DMS79 (cell line): ENCODE results near the gene STRADB.
"Not testable (repeated sequence)": the region's sequence is repeated elsewhere in the genome, so short reads cannot be mapped to it uniquely, and the experiment has no call there.

Source experiments
- DNase-seq: peaks from one replicate; lab custom pipeline; 2025; lab: John Stamatoyannopoulos, UW

The STRADB gene

DNA sequence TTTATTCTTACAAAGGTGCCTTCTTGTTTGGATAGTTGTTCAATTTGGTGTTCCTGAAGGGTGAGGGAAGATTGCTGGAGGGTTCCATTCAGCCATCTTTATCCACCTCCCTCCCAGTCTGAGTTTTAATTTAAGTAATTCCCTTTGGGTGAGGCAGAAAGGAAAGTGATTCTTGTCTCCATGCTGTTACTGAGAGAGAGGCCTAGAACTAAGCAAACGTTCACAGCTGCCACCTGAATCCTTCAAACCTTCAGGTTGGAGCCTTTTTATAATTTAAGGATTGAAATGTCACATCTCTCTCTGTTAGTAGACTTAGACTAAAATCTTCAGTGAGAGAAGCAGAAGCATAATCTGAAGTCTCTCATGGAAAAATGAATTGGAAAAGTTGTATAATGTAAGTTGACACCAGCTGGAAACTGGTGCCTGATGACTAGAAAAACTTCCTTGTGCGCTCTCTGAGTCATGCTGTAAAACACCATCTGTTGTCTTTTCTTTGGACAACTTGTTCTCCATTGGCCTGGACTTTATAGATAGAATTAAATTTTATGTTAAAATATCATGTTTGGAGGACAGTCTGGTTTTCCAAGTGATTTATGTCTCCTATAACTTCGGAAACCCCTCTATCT is 14.6 kb downstream of the STRADB start:
- DNase-seq, result no peak

DNA sequence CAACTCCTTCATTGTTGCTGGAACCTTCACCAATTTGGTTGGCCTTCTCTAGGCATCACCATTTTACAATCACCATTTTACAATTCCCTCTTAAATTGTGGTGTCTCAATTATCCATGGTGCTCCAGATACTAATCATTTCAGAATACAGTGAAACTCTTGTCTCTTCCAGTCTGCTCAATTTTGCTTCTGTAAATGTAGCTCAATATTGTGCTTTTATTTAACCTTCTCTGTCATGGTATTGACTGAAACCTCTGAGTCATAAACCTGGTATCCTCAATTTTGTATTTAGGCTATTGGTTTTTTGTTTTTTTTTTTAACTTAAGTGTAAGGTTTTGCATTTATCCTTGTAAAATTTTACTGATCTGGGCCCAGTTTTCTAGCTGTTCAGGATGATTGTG is 16.1 kb downstream of the STRADB start:
- DNase-seq, result no peak

DNA sequence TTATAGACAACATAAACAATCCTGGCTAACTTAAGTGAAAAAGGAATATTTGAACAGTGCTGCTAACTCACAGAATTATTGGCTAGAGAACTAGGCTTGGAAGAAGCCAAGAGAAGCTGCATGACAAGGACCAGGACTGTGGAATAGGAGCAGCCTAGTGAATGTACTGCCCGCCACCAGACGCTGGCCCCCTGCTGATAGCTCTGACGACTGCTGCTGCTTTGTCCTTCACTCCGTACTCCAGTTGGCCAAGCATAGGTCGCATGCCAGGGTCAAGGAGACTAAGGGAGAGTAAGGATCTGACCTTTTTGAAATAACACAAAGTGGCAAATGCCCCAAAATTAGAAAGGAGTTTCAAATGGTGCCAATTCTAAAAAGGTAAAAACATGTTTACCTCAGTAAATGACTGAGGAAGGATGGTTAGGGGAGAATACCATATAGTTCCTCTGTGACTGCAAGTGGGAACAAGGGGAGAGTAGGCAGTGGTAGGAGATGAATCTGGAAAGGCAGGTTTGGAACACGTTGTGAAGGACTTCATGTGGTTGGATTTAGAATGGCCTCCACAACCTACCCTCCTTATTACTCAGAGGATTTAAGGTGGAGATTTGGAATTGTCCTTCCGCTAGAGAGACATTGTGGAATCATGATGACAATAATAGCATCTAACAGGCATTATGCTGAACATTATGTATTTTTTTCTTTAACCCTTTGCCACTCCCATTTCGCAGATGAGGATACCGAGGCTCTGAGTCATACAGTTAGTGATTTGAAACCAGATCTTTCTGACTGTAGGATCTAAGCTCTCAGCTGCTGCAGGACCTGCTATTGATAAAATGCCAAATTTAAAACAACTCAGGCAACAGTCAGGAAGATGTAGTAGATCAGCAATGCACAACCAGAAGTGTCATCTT is 19.5 kb downstream of the STRADB start:
- DNase-seq, result no peak

DNA sequence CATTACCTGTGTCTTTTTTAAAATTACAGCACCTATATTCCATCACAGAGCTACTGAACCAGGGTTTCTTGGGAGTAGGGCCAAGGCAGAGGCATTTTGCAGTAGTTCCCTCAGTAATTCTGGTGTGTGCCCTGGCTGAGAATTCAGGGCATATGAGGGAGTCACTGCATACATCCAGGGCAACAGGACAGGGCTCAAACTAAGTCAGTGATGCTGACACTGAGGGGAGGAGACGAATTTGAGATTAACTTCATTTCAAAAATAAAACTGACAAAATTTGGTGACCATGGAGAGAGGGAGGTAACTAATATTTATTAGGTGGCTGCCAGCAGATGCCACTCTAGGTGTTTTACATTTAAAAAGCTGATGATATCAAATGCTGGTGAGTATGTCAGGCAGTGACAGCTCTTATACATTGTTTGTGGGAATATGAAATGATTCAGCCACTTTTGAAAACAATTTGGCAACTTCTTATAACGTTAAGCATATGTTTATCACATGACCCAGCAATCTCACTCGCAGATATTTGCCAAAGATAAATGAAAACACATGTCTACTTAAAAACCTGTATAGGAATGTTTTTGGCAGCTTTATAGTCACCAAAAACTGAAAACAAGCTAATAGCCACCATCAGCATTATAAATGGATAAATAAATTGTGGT is 20.3 kb downstream of the STRADB start:
- no peak for DNase-seq

DNA sequence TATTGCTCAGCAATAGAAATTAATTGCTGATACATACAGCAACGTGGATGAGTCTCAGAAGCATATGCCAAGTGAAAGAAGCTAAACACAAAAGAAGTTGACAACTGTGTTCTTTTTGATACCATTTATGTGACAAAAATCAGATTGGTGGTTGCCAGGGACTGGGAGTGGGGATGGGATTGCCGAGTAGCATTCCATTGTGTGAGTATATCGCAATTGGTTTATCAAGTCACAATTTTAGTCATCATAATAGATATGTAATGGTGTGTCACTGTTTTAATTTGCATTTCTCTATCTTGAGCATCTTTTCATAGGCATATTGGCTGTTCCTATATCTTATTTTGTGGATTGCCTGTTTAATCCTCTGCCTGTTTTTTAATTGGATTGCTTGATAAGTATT is 20.9 kb downstream of the STRADB start:
- no peak for DNase-seq

DNA sequence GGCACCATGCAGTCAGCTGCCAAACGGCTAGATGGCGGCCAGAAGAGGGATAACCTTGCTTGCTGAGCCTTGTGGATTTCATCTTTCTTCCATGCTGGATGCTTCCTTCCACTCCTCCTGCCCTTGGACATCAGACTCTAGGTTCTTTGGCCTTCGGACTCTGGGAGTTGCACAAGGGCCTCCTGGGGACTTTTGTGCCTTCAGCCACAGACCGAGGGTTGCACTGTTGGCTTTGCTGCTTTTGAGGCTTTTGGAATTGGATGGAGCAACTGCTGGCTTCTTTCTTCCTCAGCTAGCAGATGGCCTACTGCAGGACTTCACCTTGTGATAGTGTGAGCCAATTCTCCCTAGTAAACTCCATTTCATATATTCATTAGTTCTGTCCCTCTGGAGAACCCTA is 31.0 kb downstream of the STRADB start:
- DNase-seq, result no peak

DNA sequence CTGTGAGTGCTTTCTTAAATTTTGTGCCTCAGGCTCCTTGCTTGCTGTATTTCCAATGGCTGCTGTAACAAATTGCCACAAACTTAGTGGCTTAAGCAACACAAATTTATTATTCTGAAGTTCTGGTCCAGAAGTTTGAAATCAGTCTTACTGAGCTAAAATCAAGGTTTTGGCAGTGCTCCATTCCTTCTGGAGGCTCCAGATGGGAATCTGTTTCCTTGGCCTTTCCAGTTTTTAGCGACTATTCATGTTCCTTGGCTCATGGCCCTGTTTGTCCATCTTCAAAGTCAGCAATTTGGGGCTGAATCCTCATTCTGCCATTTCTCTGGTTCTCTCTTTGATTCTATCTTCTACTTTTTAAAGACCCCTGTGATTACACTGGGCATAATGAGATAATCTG is 31.8 kb downstream of the STRADB start:
- DNase-seq, result no peak

DNA sequence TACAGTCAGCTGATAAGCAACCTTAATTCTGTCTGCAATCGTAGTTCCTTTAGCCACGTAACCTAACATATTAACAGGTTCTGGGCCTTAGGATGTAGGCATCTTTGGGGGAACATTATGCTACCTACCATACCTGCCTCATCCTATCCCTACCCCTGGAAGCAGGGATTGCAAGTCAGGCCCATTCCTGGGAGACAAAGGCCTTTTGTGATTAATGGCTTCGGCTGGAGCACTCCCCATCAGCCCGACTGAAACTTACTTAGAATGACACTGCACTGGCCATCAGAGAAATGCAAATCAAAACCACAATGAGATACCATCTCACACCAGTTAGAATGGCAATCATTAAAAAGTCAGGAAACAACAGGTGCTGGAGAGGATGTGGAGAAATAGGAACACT is 32.2 kb downstream of the STRADB start:
- not testable (repeated sequence) for DNase-seq

DNA sequence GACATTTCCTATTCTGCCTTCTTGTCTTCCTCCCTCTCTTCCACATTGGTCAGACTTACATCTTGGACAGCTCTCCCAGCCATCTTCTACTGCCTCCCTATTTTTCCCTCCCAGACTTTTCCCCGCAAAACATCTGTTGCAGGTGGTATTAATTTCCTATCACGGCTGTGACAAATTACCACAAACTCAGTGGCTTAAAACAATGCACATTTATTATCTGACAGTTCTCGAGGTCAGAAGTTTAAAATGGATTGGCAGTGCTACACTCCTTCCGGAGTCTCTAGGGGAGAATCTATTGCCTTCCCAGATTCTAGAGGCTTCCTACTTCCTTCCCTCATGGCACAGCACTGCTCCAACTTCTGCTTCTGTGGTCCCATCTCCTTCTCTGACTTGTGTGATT is 33.3 kb downstream of the STRADB start:
- no peak for DNase-seq

DNA sequence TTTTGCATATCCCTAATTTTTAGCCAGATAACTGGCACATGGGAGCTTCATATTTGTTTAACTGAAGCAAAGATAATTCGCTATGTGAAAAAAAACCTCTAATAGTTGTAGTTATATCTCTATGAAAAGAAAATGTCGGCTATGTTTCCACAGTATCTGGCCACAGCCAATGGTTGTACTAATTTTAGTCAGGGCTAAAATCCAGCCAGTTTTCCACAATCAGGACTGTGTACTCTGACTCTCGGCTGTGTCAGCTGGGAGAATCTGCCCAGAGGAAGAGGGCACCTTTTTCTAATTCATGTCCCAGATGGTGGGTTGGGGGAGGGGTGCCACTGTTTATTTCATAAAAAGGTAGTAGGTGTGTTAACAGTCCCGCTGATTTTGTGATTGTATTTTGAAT is 38.8 kb downstream of the STRADB start:
- no peak for DNase-seq

DNA sequence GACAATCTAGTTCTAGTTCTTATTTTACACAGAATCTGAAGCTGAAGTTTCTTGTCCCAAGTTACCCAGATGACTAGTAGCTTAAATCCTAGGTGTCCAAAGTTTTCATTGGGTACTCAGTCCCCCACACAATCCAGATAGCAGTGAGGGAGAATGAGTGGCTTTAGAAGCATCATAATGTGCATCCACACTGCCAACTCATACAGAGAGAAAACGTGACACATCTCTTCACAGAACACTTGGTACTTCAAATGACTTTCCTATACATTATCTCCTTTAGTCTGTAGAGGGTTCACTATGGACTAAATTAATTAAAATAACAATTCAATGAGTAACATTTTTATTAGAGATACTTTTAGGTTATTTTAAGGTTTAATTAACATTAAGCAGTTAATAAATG is 45.2 kb downstream of the STRADB start:
- no peak for DNase-seq

DNA sequence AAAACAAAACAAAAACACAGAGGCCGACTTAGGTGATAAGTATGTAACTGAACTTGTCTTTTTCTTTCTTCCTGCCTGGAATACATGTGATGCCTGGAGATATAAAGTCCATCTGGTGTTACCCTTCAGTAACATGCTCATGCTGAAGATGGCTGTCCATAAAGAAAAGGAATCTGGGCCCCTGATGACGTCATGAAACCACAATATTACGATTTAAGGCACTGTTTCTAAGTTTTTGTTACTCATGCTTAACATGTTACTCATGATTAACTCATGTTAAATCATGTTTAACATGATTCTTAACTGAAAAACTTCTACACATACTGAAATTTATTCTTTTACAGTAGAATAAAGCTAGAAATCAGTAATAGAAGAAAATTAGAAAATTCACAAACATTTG is 49.0 kb downstream of the STRADB start:
- DNase-seq, result no peak

DNA sequence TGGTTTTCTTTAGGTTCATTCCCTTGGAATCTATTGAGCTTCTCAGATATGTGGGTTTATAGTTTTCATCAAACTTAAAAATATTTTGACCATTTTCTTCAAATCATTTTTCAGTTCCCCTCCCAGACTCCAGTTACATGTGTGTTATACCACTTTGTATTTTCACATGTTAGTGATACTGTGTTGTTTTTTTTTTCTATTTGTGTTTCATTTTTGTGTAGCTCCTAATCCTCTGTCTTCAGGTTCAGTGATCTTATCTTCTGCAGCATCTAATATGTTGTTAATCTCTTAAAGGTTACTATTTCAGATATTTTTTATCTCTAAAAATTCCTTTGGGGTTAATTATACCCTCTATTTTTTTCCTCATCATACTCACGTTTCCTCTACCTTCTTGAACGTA is 51.2 kb downstream of the STRADB start:
- no peak for DNase-seq

DNA sequence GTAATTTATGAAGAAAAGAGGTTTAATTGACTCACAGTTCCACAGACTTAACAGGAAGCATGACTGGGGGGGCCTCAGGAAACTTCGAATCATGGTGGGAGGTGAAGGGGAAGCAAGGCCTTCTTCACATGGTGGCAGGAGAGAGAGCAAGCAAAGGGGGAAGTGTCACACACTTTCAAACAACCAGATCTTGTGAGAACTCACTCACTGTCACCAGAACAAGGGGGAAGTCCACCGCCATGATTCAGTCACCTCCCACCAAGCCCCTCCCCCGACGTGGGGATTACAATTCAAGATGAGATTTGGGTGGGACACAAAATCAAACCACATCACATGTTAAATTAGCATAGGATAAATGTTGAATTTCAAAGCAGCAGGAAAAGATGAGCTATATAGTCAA is 56.2 kb downstream of the STRADB start:
- no peak for DNase-seq

DNA sequence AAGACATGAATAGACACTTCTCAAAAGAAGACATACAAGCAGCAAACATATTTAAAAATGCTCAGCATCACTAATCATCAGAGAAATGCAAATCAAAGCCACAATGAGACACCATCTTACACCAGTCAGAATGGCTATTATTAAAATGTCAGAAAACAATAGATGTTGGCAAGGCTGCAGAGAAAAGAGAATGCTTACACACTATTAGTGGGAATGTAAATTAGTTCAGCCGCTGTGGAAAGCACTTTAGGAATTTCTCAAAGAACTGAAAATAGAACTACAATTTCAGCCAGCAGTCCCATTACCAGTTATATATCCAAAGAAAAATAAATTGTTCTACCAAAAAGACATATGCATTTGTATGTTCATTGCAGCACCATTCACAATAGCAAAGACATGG is 61.7 kb downstream of the STRADB start:
- no peak for DNase-seq

DNA sequence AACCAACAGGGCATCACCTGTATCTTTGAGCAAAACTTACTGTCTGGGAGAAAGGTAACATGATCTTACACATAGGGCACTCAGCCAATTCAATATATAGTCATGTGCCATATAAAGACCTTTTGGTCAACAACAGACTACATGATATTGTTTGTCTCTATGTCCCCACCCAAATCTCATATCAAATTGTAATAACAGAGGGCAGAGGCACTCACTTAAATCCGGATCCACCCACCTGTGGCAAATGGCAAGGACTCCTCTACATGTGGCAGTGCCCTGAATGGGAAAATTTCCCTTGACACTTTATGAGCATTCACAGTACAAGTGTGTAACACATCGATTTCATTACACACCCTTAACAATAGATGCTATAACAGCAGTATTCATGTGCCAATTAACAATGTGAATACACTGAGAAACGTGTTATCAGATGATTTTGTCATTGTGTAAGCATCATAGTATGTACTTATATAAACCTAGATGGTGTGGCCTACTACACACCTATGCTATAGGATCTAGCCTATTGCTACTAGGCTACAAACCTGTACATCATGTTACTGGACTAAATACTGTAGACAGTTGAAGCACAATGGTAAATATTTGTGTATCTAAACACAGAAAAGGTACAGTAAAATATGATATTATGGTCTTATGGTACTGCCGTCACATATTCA is 64.2 kb downstream of the STRADB start:
- no peak for DNase-seq

DNA sequence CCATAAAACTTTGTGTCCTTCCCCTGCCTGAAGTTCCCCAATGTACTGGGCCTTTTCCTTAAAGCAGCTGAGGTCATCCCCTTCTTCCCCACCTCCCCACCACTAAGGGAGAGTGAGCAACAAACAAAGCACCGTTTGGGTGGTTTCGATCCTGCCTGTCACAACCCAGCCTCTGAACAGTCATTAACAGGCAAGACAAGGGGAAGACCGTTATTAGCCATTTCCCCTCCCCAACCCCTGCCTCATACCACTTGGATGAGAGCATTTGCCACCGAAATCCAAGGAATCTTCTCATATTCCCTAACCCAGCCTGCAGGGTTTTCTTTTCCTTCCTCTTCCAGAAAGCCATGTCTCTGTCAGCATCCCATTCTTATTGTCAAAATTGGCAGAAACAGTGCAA is 65.6 kb downstream of the STRADB start:
- no peak for DNase-seq

DNA sequence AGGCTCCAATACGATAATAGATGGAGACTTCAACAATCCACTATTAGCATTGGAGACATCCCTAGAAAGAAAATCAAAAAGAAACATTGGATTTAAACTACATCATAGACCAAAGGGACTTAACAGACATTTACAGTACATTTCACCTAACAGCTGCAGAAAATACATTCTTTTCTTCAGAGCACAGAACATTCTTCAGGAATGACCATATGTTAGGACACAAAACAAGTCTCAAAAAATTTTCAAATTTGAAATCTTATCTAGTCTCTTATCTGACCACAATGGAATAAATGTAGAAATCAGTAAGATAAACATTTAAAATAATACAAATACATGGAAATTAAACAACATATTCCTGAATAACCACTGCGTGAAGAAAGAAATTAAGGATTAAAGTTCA is 68.7 kb downstream of the STRADB start:
- no peak for DNase-seq

DNA sequence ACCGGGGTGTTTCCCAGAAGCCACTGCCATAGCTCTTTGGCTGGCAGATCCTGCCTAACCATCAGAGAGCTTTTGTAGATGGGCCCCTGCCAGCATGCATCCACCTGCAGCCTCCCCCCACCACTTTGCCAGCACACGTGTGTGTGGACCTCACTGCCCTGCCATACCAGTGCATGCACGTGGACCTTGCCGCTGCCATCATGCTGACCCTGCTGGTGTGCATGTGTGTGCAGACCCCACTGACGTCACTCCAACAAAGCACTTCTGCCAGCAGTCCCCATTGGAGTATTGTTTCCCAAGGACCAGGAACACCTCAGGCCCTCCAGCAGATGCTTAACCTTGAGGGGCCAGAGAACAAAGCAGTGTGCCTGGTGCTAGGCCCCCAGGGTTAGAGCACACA is 71.4 kb downstream of the STRADB start:
- no peak for DNase-seq

DNA sequence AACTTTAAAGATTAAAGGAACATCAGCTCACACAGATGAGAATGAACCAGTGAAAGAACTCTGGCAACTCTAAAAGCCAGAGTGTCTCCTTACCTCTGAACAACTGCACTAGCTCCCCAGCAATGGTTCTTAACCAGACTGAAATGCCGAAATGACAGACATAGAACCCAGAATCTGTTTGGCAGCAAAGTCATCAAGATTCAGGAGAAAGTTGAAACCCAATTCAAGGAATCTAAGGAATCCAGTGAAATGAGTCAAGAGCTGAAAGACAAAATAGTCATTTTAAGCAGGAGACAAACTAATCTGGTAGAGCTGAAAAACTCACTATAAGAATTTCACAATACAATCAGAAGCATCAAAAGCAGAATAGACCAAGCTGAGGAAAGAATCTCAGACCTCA is 72.0 kb downstream of the STRADB start:
- no peak for DNase-seq
